Neural cell (in vitro differentiated cells): ENCODE data around the gene BHLHA9. TPM values are rescaled to one million over a fixed set of nuclear protein-coding genes. Genes with fewer than 3 reads are reported as not detected.
A peak's percentile ranks its signal among the peaks of the same experiment; 100 is the strongest.

Experiments used
- H2AFZ ChIP-seq: fragments of 200-600, 300-800 bp; sonication (generic), shearing (Covaris generic); 2 replicates; pipeline ENCODE4 v1.6.0; 2014; ENCODE audit warnings: low read depth, mild to moderate bottlenecking, antibody characterized with exemption, low read length, moderate library complexity
- H3F3A ChIP-seq: fragments of 200-600 bp; shearing (Covaris generic); 2 replicates; pipeline ENCODE4 v1.6.1; 2016; ENCODE audit warnings: mild to moderate bottlenecking, moderate library complexity, mixed read lengths, antibody characterized with exemption, low read length; ENCODE audit not compliant: insufficient read depth, poor library complexity, severe bottlenecking
- H3K27ac ChIP-seq: fragments of 200-600, 300-800 bp; sonication (generic), shearing (Covaris generic); 2 replicates; pipeline ENCODE4 v1.5.1; 2014; ENCODE audit warnings: mild to moderate bottlenecking, low read length, moderate library complexity
- H3K27me3 ChIP-seq: fragments of 300-800, 200-600 bp; sonication (generic), shearing (Covaris generic); 2 replicates; pipeline ENCODE4 v1.6.0; 2014; ENCODE audit warnings: mild to moderate bottlenecking, low read depth, low read length, moderate library complexity; ENCODE audit not compliant: insufficient read depth
- H3K36me3 ChIP-seq: fragments of 300-800, 200-600 bp; sonication (generic), shearing (Covaris generic); 2 replicates; pipeline ENCODE4 v1.5.1; 2014; ENCODE audit warnings: mild to moderate bottlenecking, antibody characterized with exemption, low read length, moderate library complexity; ENCODE audit not compliant: insufficient read depth
- H3K4me2 ChIP-seq: fragments of 300-800, 200-600 bp; sonication (generic), shearing (Covaris generic); 2 replicates; pipeline ENCODE4 v1.6.0; 2014; ENCODE audit warnings: mild to moderate bottlenecking, low read length
- H3K4me3 ChIP-seq: fragments of 300-800, 200-600 bp; sonication (generic), shearing (Covaris generic); 2 replicates; pipeline ENCODE4 v1.5.1; 2014; ENCODE audit warnings: mild to moderate bottlenecking, low read length, moderate library complexity
- H3K79me2 ChIP-seq: fragments of 200-600 bp; shearing (Covaris generic); replicated peaks from 2 replicates; pipeline ENCODE4 v1.6.0; 2014; ENCODE audit warnings: mild to moderate bottlenecking, low read length, moderate library complexity; ENCODE audit not compliant: insufficient read depth
- H3K9ac ChIP-seq: fragments of 300-800, 200-600 bp; sonication (generic), shearing (Covaris generic); 2 replicates; pipeline ENCODE4 v1.6.1; 2016; ENCODE audit warnings: mild to moderate bottlenecking, low read length, mixed read lengths
- H3K9me2 ChIP-seq: fragments of 200-600 bp; shearing (Covaris generic); 2 replicates; pipeline ENCODE4 v1.6.1; 2016; ENCODE audit warnings: mild to moderate bottlenecking, low read length, mixed read lengths; ENCODE audit not compliant: insufficient read depth
- H3K9me3 ChIP-seq: fragments of 200-600, 300-800 bp; sonication (generic), shearing (Covaris generic); 2 replicates; pipeline ENCODE4 v1.6.1; 2016; ENCODE audit warnings: mild to moderate bottlenecking, mixed run types, low read length, moderate library complexity, mixed read lengths
- H4K20me1 ChIP-seq: fragments of 200-600 bp; shearing (Covaris generic); 2 replicates; pipeline ENCODE4 v1.6.1; 2016; ENCODE audit warnings: mild to moderate bottlenecking, mixed run types; ENCODE audit not compliant: insufficient read depth
- EP300 ChIP-seq: fragments of 450-650 bp; conservative IDR thresholded peaks from 2 replicates; pipeline ENCODE4 v1.6.1; 2014; ENCODE audit warnings: antibody characterized with exemption, mild to moderate bottlenecking, moderate library complexity; ENCODE audit not compliant: poor library complexity, severe bottlenecking
- EZH2 ChIP-seq: fragments of 200-600, 300-800 bp; shearing (Covaris generic), sonication (generic); IDR thresholded peaks from 2 replicates; pipeline ENCODE4 v1.6.1; 2014; ENCODE audit warnings: antibody characterized with exemption, low read length, borderline replicate concordance, mild to moderate bottlenecking; ENCODE audit not compliant: insufficient read depth, poor library complexity, severe bottlenecking
- MXI1 ChIP-seq: fragments of 450-650 bp; conservative IDR thresholded peaks from 2 replicates; pipeline ENCODE4 v1.6.1; 2014; ENCODE audit warnings: antibody characterized with exemption, mild to moderate bottlenecking; ENCODE audit not compliant: poor library complexity, severe bottlenecking
- POLR2AphosphoS5 ChIP-seq: IDR thresholded peaks from 2 replicates; pipeline ENCODE4 v1.6.1; 2012
- RAD21 ChIP-seq: fragments of 450-650 bp; conservative IDR thresholded peaks from 2 replicates; pipeline ENCODE4 v1.6.1; 2014; ENCODE audit warnings: antibody characterized with exemption, mild to moderate bottlenecking, moderate library complexity
- SMC3 ChIP-seq: fragments of 450-650 bp; conservative IDR thresholded peaks from 2 replicates; pipeline ENCODE4 v1.6.1; 2014; ENCODE audit warnings: antibody characterized with exemption, mild to moderate bottlenecking, moderate library complexity; ENCODE audit not compliant: poor library complexity
- TAF1 ChIP-seq: IDR thresholded peaks from 2 replicates; pipeline ENCODE4 v1.6.1; 2012; ENCODE audit warnings: low read depth
- polyA plus RNA-seq: library from polyadenylated mRNA; depleted of rRNA; stranded (reverse); fragments of >200 nt; gene quantifications from 2 replicates; pipeline ENCODE4 v1.2.3, GENCODE V29; 2014
- TF ChIP-seq, protein P1 (sequence below): fragments of 450-650 bp; IDR thresholded peaks from 2 replicates; pipeline ENCODE4 v1.5.1; 2014; ENCODE audit warnings: antibody characterized with exemption, mild to moderate bottlenecking, moderate library complexity; ENCODE audit not compliant: poor library complexity, severe bottlenecking
- TF ChIP-seq, protein P2 (sequence below): IDR thresholded peaks from 2 replicates; pipeline ENCODE4 v1.6.1; 2012; ENCODE audit warnings: borderline replicate concordance

The BHLHA9 gene
- polyA plus RNA-seq, 1 donor from 2014 or later: not detected

DNA sequence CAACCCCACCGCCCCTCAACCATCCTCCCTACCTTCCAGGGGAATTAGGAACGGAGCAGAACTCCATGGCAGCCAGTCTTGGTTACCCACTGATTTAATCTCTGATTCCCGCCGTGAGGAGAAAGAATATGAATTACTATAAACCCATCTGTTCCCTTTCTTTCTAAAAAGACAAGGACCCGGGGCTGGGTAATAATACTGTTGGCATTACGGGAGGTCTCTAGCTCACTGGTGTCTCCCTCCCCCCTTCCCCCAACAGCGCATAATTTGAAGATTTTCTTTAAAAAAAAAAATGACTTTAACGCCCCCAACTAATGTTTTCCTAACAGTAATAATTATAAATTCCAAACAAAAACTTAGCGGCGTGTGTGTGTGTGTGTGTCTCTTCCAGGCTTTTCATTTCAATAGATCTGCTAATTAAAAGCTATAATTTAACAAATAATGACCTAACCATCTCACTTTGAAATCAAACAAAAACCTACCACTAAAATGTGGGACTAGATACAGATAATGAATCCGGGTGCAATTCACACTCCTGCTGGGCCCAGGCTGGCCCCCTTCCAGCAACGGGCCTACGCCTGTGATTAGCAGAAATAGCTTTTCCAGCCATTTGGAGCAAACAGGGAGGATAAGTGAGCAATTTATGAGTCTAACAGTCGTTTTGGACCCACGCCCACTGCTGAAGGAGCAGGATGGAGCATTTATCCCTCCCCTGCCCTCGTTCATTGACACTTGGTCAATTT is 18.2 kb upstream of the BHLHA9 start:
- H3K9ac ChIP-seq: no peak overlapping the region
- H3F3A ChIP-seq: no peaks in the 10 kb centered on the region
- no peaks in the 10 kb centered on the region for H3K36me3 ChIP-seq
- H2AFZ ChIP-seq: no peak overlapping the region
- no peaks in the 10 kb centered on the region for H3K9me2 ChIP-seq
- no peaks in the 10 kb centered on the region for H3K27me3 ChIP-seq
- H3K27ac ChIP-seq: no peak overlapping the region
- no peak for TF ChIP-seq TAF1
- TF ChIP-seq POLR2AphosphoS5: peak; percentile 53
- H3K79me2 ChIP-seq: no peaks in the 10 kb centered on the region
- no peak overlapping the region for H3K4me3 ChIP-seq
- H3K4me2 ChIP-seq: no peak overlapping the region
- no peaks in the 10 kb centered on the region for H3K9me3 ChIP-seq
- H4K20me1 ChIP-seq: no peaks in the 10 kb centered on the region

DNA sequence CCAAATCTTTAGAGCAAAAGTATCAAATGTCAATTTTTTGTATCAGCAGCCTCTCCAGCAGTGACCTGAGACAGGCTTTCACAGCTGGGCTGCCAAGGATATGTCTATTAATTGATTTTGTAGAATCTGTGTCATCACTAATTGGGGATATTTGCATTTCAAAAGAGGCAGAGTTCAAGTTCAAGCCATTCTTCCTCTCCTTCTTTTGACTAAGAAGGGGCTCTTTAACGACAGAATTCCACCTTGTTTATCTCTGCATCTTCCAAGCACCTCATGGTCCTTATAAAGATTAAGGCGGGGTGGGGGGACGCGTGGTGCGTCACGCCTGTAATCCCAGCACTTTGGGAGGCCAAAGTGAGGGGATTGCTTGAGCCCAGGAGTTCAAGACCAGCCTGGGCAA is 15.2 kb upstream of the BHLHA9 start:
- Histone ChIP-seq H3K4me2 (no peak overlapping the region), H2AFZ (no peak overlapping the region), H3F3A (no peaks in the 10 kb centered on the region), H3K27ac (no peak overlapping the region), H3K9me3 (no peaks in the 10 kb centered on the region), H3K79me2 (no peaks in the 10 kb centered on the region), H3K27me3 (peaks cover 16% of the 10 kb centered on the region), H4K20me1 (no peaks in the 10 kb centered on the region), H3K9me2 (no peaks in the 10 kb centered on the region), H3K9ac (no peak overlapping the region), H3K4me3 (no peak overlapping the region), H3K36me3 (no peaks in the 10 kb centered on the region)
- TF ChIP-seq TAF1 (no peak), EZH2 (no peak), POLR2AphosphoS5 (no peak), RAD21 (no peak), MXI1 (no peak), EP300 (no peak), SMC3 (no peak)
- TF ChIP-seq, protein P1, sequence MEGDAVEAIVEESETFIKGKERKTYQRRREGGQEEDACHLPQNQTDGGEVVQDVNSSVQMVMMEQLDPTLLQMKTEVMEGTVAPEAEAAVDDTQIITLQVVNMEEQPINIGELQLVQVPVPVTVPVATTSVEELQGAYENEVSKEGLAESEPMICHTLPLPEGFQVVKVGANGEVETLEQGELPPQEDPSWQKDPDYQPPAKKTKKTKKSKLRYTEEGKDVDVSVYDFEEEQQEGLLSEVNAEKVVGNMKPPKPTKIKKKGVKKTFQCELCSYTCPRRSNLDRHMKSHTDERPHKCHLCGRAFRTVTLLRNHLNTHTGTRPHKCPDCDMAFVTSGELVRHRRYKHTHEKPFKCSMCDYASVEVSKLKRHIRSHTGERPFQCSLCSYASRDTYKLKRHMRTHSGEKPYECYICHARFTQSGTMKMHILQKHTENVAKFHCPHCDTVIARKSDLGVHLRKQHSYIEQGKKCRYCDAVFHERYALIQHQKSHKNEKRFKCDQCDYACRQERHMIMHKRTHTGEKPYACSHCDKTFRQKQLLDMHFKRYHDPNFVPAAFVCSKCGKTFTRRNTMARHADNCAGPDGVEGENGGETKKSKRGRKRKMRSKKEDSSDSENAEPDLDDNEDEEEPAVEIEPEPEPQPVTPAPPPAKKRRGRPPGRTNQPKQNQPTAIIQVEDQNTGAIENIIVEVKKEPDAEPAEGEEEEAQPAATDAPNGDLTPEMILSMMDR: no peak
- TF ChIP-seq, protein P2, sequence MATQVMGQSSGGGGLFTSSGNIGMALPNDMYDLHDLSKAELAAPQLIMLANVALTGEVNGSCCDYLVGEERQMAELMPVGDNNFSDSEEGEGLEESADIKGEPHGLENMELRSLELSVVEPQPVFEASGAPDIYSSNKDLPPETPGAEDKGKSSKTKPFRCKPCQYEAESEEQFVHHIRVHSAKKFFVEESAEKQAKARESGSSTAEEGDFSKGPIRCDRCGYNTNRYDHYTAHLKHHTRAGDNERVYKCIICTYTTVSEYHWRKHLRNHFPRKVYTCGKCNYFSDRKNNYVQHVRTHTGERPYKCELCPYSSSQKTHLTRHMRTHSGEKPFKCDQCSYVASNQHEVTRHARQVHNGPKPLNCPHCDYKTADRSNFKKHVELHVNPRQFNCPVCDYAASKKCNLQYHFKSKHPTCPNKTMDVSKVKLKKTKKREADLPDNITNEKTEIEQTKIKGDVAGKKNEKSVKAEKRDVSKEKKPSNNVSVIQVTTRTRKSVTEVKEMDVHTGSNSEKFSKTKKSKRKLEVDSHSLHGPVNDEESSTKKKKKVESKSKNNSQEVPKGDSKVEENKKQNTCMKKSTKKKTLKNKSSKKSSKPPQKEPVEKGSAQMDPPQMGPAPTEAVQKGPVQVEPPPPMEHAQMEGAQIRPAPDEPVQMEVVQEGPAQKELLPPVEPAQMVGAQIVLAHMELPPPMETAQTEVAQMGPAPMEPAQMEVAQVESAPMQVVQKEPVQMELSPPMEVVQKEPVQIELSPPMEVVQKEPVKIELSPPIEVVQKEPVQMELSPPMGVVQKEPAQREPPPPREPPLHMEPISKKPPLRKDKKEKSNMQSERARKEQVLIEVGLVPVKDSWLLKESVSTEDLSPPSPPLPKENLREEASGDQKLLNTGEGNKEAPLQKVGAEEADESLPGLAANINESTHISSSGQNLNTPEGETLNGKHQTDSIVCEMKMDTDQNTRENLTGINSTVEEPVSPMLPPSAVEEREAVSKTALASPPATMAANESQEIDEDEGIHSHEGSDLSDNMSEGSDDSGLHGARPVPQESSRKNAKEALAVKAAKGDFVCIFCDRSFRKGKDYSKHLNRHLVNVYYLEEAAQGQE: no peak
